GM23338 (cell line): ENCODE data around the gene DTX4. TPM values are rescaled to one million over a fixed set of nuclear protein-coding genes. Genes with fewer than 3 reads are reported as not detected.

ENCODE experiments used
- ATAC-seq: fragments of 200-7000 bp; cut with Tn5 transposase; 3 replicates; pipeline ENCODE4 v1.9.1; 2020
- DNase-seq: peaks from one replicate; pipeline ENCODE4 v3.0.0-alpha.2; 2015; ENCODE audit warnings: low spot score
- H2AFZ ChIP-seq: fragments of 200-600 bp; sonication (generic); 2 replicates; pipeline ENCODE4 v1.8.0; 2016; ENCODE audit warnings: antibody characterized with exemption, mild to moderate bottlenecking, moderate library complexity
- H3F3A ChIP-seq: fragments of 200-600 bp; sonication (generic); replicated peaks from 2 replicates; pipeline ENCODE4 v1.8.0; 2017; ENCODE audit warnings: antibody characterized with exemption, mixed run types, low read depth
- H3K27ac ChIP-seq: fragments of 200-600 bp; sonication (generic); 2 replicates; pipeline ENCODE4 v1.6.1; 2016; ENCODE audit warnings: low read depth
- H3K27me3 ChIP-seq: fragments of 200-600 bp; sonication (generic); 2 replicates; pipeline ENCODE4 v1.8.0; 2016; ENCODE audit warnings: mild to moderate bottlenecking, mixed run types, moderate library complexity; ENCODE audit not compliant: insufficient read depth
- H3K36me3 ChIP-seq: fragments of 200-600 bp; sonication (generic); 2 replicates; pipeline ENCODE4 v1.8.0; 2016; ENCODE audit warnings: mild to moderate bottlenecking; ENCODE audit not compliant: insufficient read depth
- H3K4me1 ChIP-seq: fragments of 200-600 bp; sonication (generic); 2 replicates; pipeline ENCODE4 v1.8.0; 2016; ENCODE audit warnings: mild to moderate bottlenecking, moderate library complexity; ENCODE audit not compliant: insufficient read depth
- H3K4me2 ChIP-seq: fragments of 200-600 bp; sonication (generic); 2 replicates; pipeline ENCODE4 v1.7.1; 2017; ENCODE audit warnings: mixed run types
- H3K4me3 ChIP-seq: fragments of 200-600 bp; sonication (generic); 2 replicates; pipeline ENCODE4 v1.6.1; 2016; ENCODE audit warnings: mixed run types
- H3K79me2 ChIP-seq: fragments of 200-600 bp; sonication (generic); replicated peaks from 2 replicates; pipeline ENCODE4 v1.8.0; 2017; ENCODE audit warnings: mild to moderate bottlenecking; ENCODE audit not compliant: insufficient read depth
- H3K9me2 ChIP-seq: fragments of 200-600 bp; sonication (generic); 2 replicates; pipeline ENCODE4 v1.8.0; 2017; ENCODE audit not compliant: insufficient read depth
- H4K20me1 ChIP-seq: fragments of 200-600 bp; sonication (generic); replicated peaks from 2 replicates; pipeline ENCODE4 v1.8.0; 2017; ENCODE audit warnings: mild to moderate bottlenecking; ENCODE audit not compliant: insufficient read depth
- H3K27ac Mint-ChIP-seq: 2 replicates; pipeline ENCODE4 v1.8.0; 2020; ENCODE audit warnings: inconsistent platforms, mild to moderate bottlenecking, moderate library complexity, mixed read lengths
- H3K27me3 Mint-ChIP-seq: 3 replicates; pipeline ENCODE4 v1.8.0; 2022; ENCODE audit warnings: low read depth, mild to moderate bottlenecking, moderate library complexity, mixed read lengths, inconsistent platforms; ENCODE audit not compliant: insufficient read depth, poor library complexity
- H3K36me3 Mint-ChIP-seq: 3 replicates; pipeline ENCODE4 v1.8.0; 2021; ENCODE audit warnings: low read depth, mild to moderate bottlenecking, inconsistent platforms, moderate library complexity, mixed read lengths
- H3K4me1 Mint-ChIP-seq: 3 replicates; pipeline ENCODE4 v1.8.0; 2020; ENCODE audit warnings: mild to moderate bottlenecking, inconsistent platforms, mixed read lengths
- H3K4me3 Mint-ChIP-seq: 3 replicates; pipeline ENCODE4 v1.8.0; 2021; ENCODE audit warnings: moderate library complexity, mild to moderate bottlenecking, inconsistent platforms, mixed read lengths
- H3K9me3 Mint-ChIP-seq: 3 replicates; pipeline ENCODE4 v1.8.0; 2020; ENCODE audit warnings: moderate library complexity, mild to moderate bottlenecking, inconsistent platforms, mixed read lengths
- CREB1 ChIP-seq: fragments of 250-450 bp; sonication (Bioruptor Pico); IDR thresholded peaks from 2 replicates; pipeline ENCODE4 v1.5.0; 2020; ENCODE audit warnings: low read depth, mild to moderate bottlenecking, moderate library complexity
- CTCF ChIP-seq, 2 experiments: fragments of 200-600 bp in 1 of 2; sonication (generic) in 1 of 2; conservative IDR thresholded peaks; 2 replicates each; pipeline versions ENCODE4 v1.5.1 to v1.6.1; 2016 to 2017; ENCODE audit warnings: antibody characterized with exemption in 2 of 2, low read depth in 2 of 2, mild to moderate bottlenecking in 2 of 2, moderate library complexity in 1 of 2
- ETS1 ChIP-seq: IDR thresholded peaks from 2 replicates; pipeline ENCODE4 v1.6.1; 2016; ENCODE audit warnings: antibody characterized with exemption
- EZH2 ChIP-seq: fragments of 200-600 bp; sonication (generic); IDR thresholded peaks from one replicate; pipeline ENCODE4 v1.8.0; 2017; ENCODE audit warnings: antibody characterized with exemption, mild to moderate bottlenecking, low read depth; ENCODE audit not compliant: unreplicated experiment
- EZH2phosphoT487 ChIP-seq: fragments of 200-600 bp; sonication (generic); IDR thresholded peaks from one replicate; pipeline ENCODE4 v1.8.1; 2018; ENCODE audit warnings: antibody characterized with exemption; ENCODE audit not compliant: unreplicated experiment
- JUNB ChIP-seq: IDR thresholded peaks from one replicate; pipeline ENCODE4 v1.6.1; 2016; ENCODE audit warnings: antibody characterized with exemption; ENCODE audit not compliant: unreplicated experiment
- NANOG ChIP-seq: IDR thresholded peaks from 2 replicates; pipeline ENCODE4 v1.6.1; 2016; ENCODE audit warnings: antibody characterized with exemption, borderline replicate concordance
- POLR2AphosphoS5 ChIP-seq: IDR thresholded peaks from 2 replicates; pipeline ENCODE4 v1.6.1; 2016; ENCODE audit warnings: antibody characterized with exemption, low read depth
- REST ChIP-seq: IDR thresholded peaks from one replicate; pipeline ENCODE4 v1.6.1; 2018; ENCODE audit warnings: antibody characterized with exemption; ENCODE audit not compliant: unreplicated experiment
- STAT1 ChIP-seq: IDR thresholded peaks from one replicate; pipeline ENCODE4 v1.6.1; 2016; ENCODE audit warnings: antibody characterized with exemption; ENCODE audit not compliant: unreplicated experiment
- ZNF114 ChIP-seq: fragments of 250-450 bp; sonication (Bioruptor Pico); IDR thresholded peaks from 2 replicates; pipeline ENCODE4 v1.5.0; 2020; ENCODE audit warnings: mild to moderate bottlenecking, moderate library complexity
- ZNF331 ChIP-seq: fragments of 250-450 bp; sonication (Bioruptor Pico); IDR thresholded peaks from 2 replicates; pipeline ENCODE4 v1.5.0; 2020; ENCODE audit warnings: low read depth, mild to moderate bottlenecking, moderate library complexity
- ZNF462 ChIP-seq: fragments of 250-450 bp; sonication (Bioruptor Pico); IDR thresholded peaks from 2 replicates; pipeline ENCODE4 v1.5.0; 2020; ENCODE audit warnings: mild to moderate bottlenecking, moderate library complexity
- polyA plus RNA-seq: library from polyadenylated mRNA; unstranded; fragments of >200 nt; fragmentation: Nextera tagmentation; extraction: Ambion mirVana; gene quantifications from 2 replicates; pipeline ENCODE4 v1.2.1, GENCODE V29; 2016
- total RNA-seq: library from RNA; depleted of rRNA; stranded (reverse); fragments of >200 nt; shearing (Covaris generic); gene quantifications from 2 replicates; pipeline ENCODE4 v1.2.3, GENCODE V29; 2014

The DTX4 gene
- total and polyA plus RNA-seq, 2 experiments from 2014 or later: 4.2 to 14.7 TPM

- ATAC-seq (no peak), DNase-seq (no peak)
- H2AFZ ChIP-seq: no peak overlapping the region
- no peaks in the 10 kb centered on the region for H3K4me1 ChIP-seq
- no peak overlapping the region for H3K27ac Mint-ChIP-seq
- 0 out of 2 replicates have a peak, but pooled peaks cover 4% of the 10 kb centered on the region for H3K9me2 ChIP-seq
- H3K27ac ChIP-seq: no peak overlapping the region
- no peaks in the 10 kb centered on the region for H4K20me1 ChIP-seq
- TF ChIP-seq ETS1: no peak
- no peak for TF ChIP-seq ZNF114 (CRISPR knock-in tag)
- TF ChIP-seq STAT1: no peak
- TF ChIP-seq CTCF (conservative IDR thresholded peaks at IDR 0.05; ENCODE audit: low read depth in 2 of 2): no peak
- no peak for TF ChIP-seq JUNB
- no peak for TF ChIP-seq EZH2phosphoT487
- no peak for TF ChIP-seq NANOG
- no peak for TF ChIP-seq ZNF331
- TF ChIP-seq POLR2AphosphoS5: no peak
- no peak for TF ChIP-seq ZNF462 (CRISPR knock-in tag)
- TF ChIP-seq EZH2: no peak
- no peak for TF ChIP-seq CREB1 (CRISPR knock-in tag)
- TF ChIP-seq REST: no peak
- no peaks in the 10 kb centered on the region for H3K27me3 Mint-ChIP-seq
- H3K9me3 Mint-ChIP-seq: peaks cover 12% of the 10 kb centered on the region
- H3F3A ChIP-seq: no peaks in the 10 kb centered on the region
- H3K4me2 ChIP-seq: no peak overlapping the region
- peaks cover 71% of the 10 kb centered on the region for H3K36me3 Mint-ChIP-seq
- no peaks in the 10 kb centered on the region for H3K79me2 ChIP-seq
- H3K27me3 ChIP-seq: no peaks in the 10 kb centered on the region
- H3K4me1 Mint-ChIP-seq: peaks cover 2% of the 10 kb centered on the region; the same call in 1 of the 3 replicates
- H3K36me3 ChIP-seq: peaks cover 22% of the 10 kb centered on the region
- H3K4me3 Mint-ChIP-seq: no peak overlapping the region
- H3K4me3 ChIP-seq: no peak overlapping the region
These were observed 26.1 kb downstream of the DTX4 start for GRCh38 chr11:59197991-59198390.
